Stimulated activated CD4-positive, alpha-beta T cell treated with anti-CD3 and anti-CD28 coated beads, Interleukin-12 subunit alpha, Interleukin-12 subunit beta, amount 100 ng/mL, for 48 hours (primary cell): ENCODE data around the gene PNKD.

ENCODE experiments used
- DNase-seq, 3 donors: peaks; one replicate each; pipeline ENCODE4 v3.0.0-alpha.2; 2020; ENCODE audit warnings: low read depth in 2 of 3, low spot score in 1 of 3

The PNKD gene

DNA sequence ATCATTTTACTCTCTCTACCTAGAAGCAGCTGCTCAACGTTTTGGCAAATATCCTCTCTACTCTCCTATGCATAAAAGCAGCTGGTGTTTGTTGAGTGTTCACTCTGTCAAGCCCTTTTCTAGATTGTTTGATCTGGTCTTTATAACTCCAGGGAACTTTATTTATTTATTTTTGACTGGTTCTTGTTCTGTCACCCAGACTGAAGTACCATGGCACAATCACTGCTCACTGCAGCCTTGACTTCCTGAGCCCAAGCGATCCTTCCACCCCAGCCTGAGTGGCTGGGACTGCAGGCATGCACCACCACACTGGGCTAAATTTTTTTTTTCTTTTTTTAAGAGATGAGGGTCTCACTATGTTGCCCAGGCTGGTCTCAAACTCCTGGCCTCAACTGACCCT lies 99.0 kb downstream of the PNKD start:
- no peak for DNase-seq

DNA sequence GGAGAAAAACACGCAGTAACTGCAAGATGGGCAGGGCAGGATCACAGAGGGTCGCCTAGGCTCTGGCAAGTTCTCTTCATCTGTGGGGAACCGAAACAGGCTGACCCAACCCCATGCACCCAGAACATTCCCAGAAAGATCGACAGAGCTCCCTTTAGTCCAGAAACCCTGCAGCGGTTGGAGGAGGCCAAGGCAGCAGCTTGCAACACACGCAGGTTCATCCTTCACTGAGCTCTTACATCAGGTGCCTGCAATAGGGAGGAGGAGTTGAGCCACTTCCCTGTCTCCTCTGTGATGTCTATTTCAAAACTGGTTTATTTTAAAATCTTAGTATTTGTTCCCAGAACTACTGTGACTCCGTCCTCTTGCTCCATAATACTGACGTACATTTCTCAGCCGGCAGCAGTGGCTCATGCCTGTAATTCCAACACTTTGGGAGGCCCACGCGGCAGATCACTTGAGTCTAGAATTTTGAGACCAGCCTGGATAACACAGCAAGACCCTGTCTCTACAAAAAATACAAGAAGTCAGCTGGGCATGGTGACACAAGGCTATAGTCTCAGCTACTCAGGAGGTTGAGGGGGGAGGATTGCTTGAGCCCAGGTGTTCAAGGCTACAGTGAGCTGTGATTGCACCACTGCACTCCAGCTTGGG lies 100.2 kb downstream of the PNKD start:
- DNase-seq: no peak

DNA sequence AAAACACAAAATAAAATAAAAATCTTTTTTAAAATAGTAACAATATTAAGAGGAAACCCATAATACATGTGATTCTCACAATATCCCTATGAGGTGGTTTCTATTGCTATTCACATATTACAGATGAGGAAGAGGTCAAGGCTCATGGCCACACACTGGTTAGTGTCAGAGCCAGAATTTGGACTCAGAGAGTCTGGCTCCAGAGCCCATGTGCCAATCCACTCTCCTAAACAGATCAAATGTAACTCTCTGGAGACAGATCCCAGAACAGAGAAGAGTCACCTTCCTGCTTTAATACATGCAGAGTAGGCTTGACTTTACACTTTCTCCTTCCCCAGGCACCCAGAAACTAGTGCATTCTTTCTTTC lies 101.6 kb downstream of the PNKD start:
- no peak for DNase-seq

DNA sequence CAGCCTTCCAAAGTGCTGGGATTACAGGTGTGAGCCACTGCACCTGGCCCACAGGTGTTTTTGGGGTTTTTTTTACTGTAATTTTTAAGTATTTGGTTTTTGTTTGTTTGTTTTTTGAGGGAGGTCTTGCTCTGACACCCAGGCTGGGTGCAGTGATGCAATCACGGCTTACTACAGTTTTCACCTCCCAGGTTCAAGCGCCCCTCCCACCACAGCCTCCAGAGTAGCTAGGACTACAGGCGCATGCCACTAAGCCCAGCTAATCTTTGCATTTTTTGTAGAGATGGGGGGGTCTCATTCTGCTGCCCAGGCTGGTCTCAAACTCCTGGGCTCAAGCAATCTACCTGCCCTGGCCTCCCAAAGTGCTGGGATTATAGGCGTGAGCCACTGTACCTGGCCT lies 104.5 kb downstream of the PNKD start:
- DNase-seq: no peak

DNA sequence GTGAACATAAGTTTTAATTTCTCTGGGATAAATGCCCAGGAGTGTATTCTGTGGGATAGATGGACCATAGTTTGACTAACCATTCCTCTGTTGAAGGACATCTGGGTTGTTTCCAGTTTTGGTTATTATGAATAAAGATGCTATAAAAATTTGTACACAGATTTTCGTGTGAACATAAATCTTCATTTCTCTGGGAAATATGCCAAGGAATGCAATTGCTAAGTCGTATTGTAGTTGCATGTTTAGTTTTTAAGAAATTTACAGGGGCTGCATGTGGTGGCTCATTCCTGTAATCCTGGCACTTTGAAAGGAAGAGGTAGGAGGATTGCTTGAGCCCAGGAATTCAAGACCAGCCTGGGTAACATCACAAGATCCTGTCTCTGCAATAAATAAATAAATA lies 104.9 kb downstream of the PNKD start:
- no peak for DNase-seq

DNA sequence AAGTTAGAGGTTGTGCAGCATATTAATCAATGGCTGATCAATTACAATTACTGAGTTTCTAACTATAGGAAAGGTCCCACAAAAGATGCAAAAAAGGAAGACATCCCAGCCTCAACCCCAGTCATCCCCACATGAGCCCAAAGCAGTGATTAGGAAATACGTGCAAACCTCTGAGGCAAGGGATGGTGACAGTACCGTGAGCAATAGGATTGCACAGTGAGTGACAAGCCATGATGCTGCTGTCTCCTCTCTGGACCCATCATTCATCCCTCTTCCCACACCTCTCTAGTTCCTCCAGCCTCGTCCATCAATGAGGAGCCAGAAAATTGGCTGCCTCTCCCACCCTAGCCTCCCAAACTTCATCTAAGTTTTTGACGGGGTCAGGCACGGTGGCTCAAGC lies 107.7 kb downstream of the PNKD start:
- DNase-seq: no peak

DNA sequence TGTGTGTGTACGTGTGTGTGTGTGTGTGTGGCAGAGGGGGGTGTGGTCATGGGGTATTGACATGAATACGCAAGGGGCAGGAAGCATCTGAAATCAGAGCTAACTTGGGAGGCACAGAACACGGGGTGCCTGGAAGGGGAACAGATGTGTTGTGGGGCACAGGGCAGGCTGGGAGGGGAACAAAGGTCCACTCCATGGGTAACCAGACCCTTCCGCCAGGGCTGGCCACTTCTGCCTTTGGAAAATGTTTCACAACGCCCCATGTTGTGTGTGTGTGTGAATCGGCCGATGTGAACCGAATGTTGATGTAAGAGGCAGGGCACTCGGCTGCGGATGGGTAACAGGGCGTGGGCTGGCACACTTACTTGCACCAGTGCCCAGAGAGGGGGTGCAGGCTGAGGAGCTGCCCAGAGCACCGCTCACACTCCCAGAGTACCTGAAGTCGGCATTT lies 111.6 kb downstream of the PNKD start, which contains the start of gene SLC11A1:
SLC11A1 (plus strand) TSS at position 358 of the 451 bp plus-strand sequence. CDS start 96 bp downstream, outside the sequence.
- no peak for DNase-seq

DNA sequence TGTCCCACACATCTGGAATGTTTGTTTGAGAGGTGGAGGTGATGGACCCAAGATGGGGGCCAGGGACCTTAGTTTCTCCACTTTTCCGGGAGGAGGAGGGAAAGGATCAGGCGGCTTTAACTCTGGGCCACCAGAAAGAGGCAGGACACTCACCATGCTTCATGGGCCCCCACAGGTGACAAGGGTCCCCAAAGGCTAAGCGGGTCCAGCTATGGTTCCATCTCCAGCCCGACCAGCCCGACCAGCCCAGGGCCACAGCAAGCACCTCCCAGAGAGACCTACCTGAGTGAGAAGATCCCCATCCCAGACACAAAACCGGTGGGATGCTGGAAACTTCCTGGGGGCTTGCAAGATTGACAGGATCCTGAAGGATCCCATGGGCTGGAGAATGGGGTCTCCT lies 112.5 kb downstream of the PNKD start:
- no peak for DNase-seq

DNA sequence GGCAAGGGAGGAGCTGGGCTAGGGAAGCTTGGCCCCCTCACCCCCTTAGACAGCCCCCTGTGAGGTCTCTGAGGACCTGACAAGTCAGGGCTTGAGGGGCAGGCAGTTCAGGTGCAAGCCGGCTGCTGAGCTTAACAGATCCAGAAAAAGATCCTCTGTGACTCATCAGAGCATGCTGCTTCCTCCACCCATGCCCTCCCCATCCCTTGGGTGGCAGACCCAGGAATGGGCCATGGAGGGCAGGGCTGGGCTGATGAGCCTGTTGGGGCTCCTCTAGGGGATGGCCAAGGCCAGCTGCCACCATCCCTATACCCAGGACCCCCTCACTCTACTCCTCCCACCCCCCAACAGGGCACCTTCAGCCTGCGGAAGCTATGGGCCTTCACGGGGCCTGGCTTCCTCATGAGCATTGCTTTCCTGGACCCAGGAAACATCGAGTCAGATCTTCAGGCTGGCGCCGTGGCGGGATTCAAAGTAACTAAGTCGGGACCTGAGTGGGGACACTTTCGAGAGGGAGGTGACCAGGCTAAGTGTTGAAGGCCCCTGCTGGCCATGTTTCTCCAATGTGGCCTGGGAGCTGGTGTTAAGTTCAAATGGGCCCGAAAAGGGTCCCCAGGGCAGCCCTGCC lies 113.7 kb downstream of the PNKD start:
- no peak for DNase-seq

DNA sequence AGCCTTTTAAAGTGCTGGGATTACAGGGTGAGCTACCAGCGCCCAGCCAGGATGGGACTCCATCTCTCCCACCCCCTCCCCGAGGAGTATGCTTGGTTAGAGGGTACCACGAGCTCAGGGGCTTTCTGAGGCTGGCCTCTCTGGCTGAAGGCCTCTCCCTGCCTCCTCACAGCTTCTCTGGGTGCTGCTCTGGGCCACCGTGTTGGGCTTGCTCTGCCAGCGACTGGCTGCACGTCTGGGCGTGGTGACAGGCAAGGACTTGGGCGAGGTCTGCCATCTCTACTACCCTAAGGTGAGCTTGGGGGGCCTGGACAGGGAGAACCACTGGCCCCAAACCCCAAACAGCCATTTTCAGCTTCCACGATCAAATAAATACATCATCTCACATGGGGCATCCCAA lies 114.7 kb downstream of the PNKD start:
- no peak for DNase-seq

DNA sequence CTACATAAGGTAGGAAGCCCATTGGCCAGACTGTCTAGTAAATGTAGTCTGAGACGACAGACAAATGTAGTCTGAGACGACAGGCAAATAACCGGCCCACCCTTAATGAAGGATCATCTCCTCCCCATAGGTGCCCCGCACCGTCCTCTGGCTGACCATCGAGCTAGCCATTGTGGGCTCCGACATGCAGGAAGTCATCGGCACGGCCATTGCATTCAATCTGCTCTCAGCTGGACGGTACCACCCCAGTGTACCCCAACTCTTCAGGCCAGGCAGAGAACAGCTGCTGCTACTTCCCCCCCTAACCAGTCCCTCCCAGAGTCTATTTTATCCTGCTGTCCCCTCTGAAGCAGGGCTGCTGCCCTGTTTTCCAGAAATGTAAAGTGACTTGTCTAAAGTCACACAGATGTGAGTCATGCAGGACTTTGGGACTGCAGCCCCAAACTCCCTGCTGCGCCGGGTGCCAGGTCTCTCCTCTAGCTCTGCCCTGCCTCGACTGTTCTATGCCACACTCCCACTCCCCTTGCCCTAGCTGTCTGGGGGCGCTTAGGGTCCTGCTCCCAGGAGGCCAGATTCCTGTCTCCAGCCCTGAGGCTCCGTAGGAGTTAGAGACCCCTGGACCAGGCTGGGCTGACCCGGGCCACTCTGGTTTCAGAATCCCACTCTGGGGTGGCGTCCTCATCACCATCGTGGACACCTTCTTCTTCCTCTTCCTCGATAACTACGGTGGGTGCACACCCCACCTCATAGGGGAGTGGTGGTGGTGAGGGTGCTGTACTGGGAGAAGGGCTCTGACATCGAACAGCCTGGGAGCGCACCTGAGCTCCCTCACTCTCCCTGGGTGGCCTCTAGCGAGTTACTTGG lies 116.4 kb downstream of the PNKD start:
- no peak for DNase-seq

DNA sequence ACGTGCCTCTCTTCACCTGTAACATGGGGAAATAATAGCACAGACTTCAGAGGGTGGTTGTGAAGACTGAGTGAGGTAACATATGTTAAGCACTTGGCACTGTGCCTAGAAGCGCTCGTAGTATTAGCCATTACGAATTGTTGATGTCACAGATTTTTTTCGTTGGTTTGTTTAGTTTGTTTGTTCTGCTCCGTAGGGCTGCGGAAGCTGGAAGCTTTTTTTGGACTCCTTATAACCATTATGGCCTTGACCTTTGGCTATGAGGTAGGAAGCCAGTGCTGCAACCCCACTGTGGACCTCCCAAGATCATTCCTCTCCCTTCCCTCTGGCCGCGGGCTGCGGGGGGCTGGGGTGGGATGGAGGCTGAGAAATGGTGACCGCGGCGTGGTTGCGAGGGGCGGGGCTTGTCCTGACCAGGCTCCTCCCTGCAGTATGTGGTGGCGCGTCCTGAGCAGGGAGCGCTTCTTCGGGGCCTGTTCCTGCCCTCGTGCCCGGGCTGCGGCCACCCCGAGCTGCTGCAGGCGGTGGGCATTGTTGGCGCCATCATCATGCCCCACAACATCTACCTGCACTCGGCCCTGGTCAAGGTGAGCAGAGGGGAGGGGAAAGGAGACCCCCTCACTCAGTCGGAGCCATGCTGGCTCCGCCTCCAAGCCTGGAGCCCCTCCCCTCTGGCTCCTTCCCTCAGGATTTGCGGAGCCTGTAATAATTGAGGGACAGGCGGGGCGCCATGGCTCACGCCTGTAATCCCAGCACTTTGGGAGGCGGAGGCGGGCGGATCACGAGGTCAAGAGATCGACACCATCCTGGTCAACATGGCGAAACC lies 117.3 kb downstream of the PNKD start:
- DNase-seq: no peak

DNA sequence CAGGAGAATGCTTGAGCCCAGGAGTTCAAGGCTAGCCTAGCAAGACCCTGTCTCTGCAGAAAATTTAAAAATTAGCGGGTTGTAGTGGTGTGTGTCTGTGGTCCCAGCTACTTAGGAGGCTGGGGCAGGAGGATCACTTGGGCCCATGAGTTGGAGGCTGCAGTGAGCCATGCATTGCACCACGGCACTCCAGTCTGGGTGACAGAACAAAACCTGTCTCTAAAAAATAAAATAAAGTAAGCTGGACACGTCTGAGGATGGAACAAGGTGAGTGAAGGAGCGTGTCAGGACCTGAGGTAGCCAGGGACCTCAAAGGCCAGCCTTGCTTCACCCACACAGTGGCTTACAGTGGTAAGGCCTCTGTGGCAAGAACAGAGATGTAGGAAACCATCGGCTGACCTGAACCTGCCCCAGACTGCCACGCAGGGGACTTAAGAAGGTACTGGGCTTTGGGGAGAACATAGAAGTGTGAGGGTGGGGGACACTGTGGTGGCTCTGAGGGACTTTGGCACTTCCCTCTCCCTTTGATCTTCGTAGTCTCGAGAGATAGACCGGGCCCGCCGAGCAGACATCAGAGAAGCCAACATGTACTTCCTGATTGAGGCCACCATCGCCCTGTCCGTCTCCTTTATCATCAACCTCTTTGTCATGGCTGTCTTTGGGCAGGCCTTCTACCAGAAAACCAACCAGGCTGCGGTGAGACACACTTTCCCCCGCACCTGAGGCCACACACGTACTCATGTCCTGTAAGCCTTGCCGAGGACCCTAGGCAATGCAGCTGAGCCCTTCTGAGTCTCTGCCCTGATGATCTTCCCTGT lies 119.2 kb downstream of the PNKD start:
- no peak for DNase-seq

DNA sequence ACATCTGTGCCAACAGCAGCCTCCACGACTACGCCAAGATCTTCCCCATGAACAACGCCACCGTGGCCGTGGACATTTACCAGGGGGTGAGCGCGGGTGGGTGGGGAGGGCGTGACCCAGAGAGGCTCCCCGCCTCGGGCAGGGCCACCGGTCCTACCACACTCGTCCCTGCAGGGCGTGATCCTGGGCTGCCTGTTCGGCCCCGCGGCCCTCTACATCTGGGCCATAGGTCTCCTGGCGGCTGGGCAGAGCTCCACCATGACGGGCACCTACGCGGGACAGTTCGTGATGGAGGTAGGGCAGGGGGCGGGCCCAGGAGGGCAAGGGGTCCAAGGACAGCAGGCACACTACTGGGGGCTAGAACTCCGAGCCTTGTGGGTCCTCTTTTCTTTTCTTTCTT lies 120.9 kb downstream of the PNKD start:
- DNase-seq: no peak

DNA sequence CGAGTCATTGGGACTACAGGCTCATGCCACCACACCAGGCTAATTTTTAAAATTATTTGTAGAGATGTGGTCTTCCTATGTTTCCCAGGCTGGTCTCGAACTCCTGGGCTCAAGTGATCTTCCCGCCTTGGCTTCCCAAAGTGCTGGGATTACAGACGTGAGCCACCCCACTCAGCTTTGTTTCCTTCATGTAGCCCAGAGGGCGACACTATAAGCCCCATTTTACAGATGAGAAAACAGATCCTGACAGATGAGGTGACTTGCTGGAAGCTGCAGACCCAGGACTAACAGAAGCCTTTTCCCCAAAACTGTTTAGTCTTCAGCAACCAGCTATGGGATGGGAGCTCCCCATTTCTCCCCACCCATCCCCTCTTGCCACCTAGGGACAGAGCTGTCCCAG lies 122.1 kb downstream of the PNKD start:
- DNase-seq: no peak

DNA sequence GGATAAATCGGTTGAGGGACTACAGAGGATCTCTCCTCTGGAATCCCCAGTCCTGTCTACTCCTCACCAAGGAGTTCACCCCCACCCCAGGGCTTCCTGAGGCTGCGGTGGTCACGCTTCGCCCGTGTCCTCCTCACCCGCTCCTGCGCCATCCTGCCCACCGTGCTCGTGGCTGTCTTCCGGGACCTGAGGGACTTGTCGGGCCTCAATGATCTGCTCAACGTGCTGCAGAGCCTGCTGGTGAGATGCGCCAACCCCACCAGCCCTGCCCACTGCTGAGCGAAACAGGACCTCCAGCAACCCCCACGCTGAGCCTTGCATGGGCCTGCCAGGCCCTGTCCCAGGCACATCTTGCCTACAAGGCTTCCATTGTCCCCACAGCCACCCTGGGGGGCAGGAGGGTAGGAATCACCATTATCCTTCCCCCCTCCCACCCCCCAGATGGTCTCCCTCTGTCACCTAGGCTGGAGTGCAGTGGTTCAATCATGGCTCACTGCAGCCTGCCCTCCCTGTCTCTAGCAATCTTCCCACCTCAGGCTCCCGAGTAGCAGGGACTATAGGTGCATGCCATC lies 122.7 kb downstream of the PNKD start:
- DNase-seq: no peak

DNA sequence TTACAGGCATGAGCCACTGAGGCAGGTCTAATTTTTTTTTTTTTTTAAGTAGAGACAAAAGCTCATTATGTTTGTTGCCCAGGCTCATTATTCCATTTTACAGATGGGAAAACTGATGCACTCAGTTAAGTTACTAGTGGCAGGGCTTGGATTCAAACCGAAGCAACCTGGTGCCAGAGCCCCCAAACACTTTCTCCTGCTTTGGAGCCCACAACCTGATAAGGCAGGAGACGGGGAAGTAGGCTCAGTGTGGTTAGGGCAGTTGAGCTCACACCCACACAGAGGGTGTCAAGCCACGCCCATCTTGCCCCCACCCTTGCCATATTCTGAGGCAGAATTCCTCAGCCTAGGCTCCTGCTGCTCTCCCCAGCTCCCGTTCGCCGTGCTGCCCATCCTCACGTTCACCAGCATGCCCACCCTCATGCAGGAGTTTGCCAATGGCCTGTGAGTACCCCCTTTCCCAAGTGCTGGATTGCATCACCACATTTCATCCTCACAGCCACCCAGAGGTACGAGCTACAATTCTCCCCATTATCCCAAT lies 123.5 kb downstream of the PNKD start:
- no peak for DNase-seq

DNA sequence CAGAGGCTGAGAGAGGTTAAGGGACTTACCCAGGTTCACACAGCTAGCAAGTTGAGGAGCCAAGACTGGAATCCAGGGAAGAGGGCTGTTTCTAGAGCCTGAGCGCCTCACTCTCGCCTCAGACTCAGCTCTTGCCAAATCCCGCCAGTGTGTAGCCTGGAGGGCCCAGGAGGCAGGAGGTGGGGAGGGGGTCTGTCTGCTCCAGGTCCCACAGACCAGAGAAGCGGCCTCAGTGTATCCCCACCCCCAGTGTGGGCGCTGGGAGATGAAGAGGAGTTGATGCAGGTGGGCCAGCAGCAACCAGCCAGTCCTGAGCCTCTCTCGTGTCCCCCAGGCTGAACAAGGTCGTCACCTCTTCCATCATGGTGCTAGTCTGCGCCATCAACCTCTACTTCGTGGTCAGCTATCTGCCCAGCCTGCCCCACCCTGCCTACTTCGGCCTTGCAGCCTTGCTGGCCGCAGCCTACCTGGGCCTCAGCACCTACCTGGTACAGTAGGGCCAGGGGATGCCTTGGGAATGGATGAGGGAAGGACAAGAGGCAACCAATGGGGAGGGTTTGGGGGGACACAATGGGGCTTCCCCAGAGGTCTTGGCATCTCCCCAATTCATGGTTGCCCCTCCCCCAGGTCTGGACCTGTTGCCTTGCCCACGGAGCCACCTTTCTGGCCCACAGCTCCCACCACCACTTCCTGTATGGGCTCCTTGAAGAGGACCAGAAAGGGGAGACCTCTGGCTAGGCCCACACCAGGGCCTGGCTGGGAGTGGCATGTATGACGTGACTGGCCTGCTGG lies 124.2 kb downstream of the PNKD start:
- no peak for DNase-seq

DNA sequence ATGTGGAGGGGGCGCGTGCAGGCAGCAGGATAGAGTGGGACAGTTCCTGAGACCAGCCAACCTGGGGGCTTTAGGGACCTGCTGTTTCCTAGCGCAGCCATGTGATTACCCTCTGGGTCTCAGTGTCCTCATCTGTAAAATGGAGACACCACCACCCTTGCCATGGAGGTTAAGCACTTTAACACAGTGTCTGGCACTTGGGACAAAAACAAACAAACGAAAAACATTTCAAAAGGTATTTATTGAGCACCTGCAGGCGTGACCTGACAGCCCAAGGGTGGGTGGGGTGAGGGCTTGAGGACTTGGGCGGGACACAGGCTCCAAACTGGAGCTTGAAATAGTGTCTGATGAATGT lies 124.7 kb downstream of the PNKD start:
- no peak for DNase-seq
